HG03469 (cell line): ENCODE results near the gene GON4L.
A peak's percentile ranks its signal among the peaks of the same experiment; 100 is the strongest.
"Not testable (repeated sequence)": the region's sequence is repeated elsewhere in the genome, so short reads cannot be mapped to it uniquely, and the experiment has no call there.

Experiments used
- ATAC-seq: cut with Tn5 transposase; IDR thresholded peaks from one replicate; pipeline ENCODE4 v1.9.1; 2021; ENCODE audit warnings: mild to moderate bottlenecking, moderate library complexity, moderate number of reproducible peaks; ENCODE audit not compliant: unreplicated experiment

GON4L gene

DNA sequence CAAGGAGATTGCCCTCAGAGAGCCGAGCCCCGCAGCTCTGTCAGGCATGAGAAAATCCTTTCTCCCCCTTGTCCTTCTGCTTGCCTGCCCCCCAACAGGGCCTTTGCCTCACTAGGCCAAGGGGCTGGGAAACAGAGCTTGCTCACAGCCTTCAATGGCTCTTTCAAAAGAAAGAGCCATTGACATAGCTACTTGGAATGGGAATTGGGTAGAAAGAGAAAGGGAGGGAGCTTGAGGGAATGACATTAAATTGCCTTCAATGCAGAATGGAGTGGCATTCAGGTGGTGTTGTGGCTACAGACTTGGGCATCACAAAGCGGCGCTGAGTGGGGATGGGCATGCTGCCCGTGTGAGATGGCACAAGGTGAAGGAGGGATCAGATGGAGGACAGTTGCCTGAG, 15.5 kb upstream of the GON4L start:
- ATAC-seq, result no peak

DNA sequence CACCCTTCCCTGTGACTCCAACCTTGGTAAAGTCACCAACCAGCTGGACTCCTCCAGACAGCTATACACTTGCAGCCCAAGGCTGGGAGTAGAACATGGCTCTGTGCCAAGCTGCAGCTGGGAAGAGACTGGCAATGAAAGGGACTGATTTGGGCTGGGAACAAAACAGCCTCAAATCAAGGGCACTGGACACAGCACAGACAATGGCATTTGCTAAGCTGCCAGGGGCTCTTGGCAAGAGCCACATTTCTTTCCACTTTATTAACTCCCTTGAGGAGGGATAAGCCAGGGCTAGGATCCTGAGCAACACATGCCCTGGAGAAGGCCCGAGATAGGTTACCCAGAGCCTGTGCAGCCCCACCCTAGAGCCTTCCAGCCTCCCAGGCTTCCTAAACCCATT, 14.4 kb upstream of the GON4L start:
- no peak for ATAC-seq

DNA sequence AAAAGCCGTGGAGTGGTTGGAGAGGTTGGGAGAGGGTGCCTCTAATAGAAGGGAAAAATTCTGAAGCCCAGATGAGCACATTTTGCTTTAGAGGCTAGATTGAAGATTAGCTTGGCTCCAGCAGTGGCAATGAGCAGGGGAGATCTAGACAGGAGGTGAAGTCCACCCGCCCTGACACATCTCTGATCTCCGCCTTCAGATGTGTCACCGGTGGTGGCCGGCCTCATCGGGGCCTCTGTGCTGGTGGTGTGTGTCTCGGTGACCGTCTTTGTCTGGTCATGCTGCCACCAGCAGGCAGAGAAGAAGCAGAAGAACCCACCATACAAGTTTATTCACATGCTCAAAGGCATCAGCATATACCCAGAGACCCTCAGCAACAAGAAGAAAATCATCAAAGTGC, 10.8 kb upstream of the GON4L start:
- ATAC-seq, result no peak

DNA sequence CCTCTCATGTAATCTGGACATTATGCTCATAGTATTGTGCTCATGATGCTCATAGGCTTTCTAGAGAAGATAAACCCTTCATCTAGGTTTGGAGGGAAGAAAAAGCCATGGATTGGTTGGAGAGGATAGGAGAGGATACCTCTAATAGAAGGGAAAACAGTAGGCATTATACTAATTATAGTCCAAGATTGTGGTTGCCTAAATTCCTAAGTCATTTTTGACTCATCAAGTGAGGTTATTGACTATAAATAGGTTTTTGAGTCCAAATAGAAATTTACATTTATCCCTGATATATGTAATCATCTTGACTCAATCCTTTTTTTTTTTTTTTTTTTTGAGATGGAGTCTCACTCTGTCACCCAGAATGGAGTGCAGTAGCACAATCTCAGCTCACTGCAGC, 7.4 kb upstream of the GON4L start:
- ATAC-seq, result no peak

DNA sequence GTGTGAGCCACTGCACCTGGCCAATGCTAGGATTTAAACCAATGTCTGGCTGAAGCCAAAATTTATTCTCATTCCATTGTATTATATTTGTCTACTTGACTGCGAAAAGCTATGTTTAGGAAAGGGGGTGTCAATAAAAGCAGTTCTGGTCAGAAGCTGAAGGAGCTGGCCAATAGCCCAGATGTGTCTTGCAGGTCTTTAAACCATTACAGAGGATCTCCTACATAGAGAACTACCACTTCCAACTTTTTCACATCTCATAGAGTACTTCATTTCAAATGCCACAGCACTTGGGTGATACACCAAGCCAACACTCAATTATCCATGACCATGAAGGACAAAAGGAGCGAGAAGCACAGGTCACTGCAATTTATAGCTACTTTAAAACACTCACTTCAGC, 4.9 kb upstream of the GON4L start:
- ATAC-seq, result no peak

DNA sequence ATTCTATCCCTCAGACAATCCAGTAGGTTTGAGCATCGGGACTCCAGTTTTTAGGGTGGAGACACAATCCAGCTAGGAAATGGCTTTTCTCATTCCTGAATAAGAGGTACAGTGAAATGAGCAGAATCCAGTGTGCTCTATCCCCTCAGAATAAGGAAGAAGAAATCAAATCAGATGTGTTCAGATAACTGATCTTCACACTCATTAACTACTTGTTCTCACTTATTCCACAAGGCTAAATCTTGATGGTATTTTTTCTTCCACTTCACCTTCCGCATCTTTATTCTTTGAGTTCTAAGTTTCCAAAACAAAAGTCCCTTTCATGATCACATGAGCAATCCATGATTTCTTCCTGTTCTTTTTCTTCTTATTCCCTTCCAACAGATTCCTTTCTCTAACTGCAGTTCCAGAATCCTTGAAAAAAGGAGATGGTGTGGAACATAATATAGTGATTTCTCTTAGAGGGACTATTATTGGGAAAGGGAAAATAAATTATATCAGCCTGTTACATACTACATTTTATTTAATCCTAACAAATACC, 4.0 kb upstream of the GON4L start:
- ATAC-seq, result no peak

DNA sequence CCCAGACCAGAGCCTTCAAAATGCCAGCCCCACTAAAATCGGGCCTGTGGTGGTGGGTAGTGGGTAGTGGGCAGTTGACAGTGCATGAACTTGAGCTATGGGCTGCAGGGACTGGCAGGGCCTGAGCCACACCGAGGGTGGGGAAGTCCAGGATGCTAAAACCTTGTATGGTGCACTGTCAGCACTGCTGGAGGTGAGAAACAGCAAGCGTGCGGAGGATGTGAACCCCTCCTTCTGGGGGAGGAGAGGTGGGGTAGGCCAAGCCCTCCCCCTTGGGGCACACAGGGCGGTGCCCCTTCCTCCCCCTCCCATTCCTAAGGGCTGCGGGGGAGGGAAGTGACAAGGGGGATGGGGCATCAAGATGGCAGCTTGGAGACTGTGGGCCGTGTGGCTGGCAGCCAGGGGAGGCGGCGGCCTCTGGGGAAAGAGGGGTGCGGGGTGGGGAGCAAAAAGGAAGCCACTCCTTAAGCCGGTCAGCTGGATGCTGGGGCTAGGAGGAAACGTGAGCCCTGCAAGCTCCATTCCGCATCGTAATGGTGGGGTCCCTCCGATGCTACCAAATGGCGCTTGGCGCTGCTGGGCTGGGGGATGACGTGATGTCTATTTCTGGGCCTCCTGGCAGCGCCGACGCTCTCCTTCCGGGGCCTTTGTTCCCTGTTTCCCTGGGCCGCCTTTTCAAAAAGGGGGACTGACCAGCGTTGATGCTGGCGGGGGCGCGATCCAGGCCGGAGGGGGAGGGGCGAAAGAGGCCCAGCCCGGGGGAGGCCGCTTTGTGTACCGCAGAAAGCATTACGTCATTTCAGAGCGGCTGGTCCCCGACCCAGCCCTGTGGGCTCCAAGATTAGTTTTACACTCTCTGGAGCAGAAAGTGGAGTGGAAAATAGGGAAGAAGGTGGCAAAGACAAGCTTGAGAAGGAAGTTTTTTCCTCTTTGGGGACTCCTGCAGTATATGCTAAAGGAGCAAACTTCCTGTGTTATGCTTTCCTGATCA, 3.2 kb upstream of the GON4L start:
- ATAC-seq, result no peak

DNA sequence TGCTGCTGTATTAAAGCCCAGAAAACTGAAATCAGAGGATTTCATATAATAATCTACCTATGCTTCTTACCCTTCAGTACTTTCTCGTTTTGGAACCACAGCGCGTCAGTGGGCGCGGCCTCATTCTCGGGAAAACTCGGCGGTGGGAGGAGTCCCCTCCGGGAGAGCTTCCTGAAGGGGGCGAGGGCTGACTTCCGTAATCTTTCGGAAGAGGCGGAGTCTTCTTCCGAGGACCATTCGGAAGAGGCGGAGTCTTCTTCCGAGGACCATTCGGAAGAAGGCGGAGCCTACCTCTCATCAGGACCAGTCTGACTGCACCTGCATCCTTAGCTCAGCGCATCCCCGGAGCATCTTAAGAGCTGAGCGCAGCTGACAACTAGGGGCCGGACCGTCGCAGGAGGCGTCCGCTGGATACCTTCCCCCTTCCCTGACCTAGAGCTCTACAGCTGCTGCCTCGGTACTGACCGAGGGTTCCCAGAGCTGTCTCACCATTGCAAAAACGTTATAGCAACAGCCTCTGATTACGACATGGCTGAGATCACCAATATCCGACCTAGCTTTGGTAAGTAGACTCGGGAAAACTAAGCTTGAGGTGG, 2.3 kb upstream of the GON4L start, which contains the start of gene SYT11:
TSS of gene SYT11 (plus strand) at position 334 of the 596 bp plus-strand sequence. CDS start at position 529, 195 bp downstream.
- ATAC-seq, result peak; percentile 48

DNA sequence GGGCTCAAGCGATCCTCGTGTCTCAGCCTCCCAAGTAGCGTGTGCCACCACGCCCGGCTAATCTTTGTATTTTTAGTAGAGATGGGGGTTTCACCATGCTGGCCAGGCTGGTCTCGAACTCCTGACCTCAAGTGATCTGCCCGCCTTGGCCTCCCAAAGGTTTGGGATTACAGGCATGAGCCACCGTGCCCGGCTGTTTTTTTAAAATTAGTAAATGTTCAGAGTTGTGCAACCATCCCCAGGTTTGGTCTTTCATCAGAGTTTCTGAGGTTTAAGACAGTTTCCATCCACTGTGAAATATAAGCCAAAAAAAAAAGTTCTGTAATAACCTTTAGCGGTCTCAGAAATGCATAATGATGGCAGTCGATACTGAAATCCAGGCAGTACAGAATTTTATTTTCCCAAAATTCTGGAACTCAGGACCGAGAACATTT, 1.8 kb upstream of the GON4L start:
- ATAC-seq, result no peak

DNA sequence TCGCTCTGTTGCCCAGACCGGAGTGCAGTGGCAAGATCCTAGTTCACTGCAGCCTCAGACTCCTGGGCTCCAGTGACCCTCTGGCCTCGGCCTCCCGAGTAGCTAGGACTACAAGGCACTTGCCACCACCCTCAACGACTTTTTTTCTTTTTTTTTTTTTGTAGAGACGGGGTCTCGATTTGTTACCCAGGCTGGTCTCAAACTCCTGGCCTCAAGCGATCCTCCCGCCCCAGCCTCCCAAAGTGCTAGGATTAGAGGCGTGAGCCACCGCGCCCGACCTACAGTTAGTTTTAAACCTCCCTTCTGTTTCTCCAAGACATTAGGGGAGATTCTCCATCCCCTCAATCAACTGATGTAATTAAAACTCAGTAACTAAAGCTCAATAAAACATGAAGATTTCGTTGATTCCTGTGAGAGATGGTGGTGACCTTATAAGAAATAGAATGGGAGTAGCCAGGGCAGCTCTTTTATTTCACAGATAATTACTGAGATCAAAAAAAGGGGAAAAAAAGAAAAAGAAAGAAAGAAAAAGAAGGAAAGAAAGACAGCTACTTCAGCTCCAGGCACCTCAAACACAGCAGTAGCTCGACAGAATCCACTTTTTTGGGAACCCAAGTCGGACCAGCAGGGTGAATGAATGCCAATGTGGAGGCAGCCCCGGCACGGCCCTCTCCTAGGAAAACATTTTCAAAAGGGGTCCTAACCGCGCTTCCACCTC, 598 bp downstream of the GON4L start:
- no peak for ATAC-seq

DNA sequence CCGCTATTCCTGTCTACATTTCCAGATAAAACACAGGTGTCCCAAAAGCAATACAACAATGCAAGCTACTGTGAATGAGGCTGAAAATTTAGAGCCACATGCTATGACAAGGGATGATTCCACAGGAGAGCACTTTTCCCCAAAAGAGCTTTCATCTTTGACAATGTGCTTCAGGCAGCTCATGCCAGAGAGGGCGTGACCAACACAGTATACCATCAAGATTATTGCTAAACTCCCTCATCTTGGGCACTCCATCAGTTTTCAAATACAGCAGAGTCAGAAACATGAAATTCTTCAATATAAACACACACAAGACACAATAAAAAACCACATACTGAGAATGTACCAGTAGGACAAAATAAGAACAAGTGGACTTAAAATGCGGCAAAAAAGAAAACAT, 6.7 kb downstream of the GON4L start:
- no peak for ATAC-seq

DNA sequence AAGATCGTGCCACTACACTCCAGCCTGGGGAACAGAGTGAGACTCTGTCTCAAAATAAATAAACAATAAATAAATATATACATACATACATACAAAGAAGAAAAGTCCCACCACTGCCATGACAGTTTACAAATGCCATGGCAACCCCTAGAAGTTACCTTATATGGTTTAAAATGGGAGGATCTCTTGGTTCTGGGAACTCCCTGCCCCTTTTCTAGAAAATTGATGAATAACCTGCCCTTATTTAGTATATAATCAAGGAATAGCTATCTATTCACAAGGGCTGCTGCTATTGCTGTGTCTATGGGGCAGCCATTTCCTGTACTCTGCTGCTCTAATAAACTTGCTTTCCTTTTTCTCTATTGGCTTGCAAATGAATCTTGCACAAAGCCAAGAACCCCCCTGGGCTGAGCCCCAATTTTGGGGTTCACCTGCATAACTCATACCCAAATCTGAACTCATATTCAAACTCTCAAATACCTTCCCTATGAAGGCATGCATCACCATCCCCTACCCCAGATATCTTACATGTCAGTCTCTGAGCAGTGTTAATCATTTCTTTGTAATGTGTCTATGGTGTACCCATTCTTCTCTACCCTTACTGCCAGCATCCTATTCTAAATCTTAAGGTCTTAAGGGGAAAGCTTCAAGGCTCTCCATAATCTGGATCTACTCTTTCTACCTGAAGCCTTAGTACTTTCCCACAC, 9.0 kb downstream of the GON4L start:
- ATAC-seq, result no peak

DNA sequence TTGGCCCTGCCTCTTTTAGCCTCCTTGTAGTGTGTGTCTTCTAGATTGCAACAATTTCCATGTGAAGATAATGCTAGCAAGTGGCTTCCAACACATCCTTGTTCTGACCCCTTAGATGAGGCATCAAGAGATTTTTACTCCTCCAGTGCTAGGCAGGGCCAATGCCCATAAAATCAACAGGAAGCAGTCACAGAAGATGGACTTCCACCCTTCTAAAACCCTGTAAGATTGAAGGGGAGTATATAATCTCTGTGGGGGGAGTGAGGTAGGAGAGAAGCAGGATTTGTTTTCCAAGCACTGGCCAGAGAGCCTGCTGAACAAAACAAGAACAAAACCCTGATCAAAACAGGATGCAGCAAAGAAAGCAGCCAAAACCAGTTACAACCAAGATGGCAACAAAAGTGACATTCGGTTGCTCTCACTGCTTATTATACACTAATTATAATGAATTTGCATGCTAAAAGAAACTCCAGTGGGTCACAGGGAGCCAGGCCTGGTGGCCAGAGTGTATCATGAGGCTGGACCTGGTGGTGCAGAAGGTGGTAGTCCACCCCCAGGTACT, 12.1 kb downstream of the GON4L start:
- ATAC-seq, result no peak

DNA sequence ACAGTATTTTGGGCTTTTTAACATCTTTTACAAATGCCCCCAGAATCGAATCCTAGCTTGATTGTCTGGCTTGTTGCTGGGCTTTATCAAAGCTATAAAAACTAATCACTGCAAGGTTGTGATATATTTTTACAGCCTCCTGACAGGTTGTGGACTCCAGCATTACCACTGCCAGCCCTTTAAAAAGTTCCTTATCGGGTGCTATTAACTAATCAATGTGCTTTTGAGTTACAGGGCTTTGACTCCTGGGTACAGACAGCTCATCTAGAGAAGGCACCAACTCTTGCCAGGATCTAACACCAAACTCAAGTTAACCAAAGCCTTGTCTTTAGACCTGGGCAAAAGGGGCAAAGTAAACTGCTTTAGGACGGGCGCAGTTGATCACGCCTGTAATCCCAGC, 16.6 kb downstream of the GON4L start:
- ATAC-seq, result no peak

DNA sequence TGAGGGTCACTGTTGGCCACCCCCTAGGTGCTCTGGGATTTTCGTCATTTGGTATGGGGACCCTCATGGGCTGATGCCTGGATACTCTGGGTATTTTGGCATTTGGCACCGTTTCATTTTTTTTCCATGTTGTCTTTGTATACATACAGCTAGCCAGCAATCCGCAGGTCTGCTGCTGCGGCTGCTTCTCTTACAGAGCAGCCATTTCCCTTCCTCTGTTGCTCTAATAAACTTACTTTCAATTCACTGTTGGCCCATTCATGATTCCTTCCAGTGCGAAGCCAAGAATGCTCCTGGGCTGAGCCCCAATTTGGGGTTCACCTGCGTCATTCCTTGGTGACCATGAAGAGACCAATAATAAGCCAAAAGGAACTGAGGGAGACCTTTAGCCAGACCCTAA, 21.5 kb downstream of the GON4L start:
- no peak for ATAC-seq

DNA sequence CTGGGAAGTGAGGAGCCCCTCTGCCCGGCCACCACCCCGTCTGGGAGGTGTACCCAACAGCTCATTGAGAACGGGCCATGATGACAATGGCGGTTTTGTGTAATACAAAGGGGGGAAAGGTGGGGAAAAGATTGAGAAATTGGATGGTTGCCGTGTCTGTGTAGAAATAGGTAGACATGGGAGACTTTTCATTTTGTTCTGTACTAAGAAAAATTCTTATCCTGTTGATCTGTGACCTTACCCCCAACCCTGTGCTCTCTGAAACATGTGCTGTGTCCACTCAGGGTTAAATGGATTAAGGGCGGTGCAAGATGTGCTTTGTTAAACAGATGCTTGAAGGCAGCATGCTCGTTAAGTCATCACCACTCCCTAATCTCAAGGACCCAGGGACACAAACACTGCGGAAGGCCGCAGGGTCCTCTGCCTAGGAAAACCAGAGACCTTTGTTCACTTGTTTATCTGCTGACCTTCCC, 22.1 kb downstream of the GON4L start:
- ATAC-seq, result not testable (repeated sequence)

DNA sequence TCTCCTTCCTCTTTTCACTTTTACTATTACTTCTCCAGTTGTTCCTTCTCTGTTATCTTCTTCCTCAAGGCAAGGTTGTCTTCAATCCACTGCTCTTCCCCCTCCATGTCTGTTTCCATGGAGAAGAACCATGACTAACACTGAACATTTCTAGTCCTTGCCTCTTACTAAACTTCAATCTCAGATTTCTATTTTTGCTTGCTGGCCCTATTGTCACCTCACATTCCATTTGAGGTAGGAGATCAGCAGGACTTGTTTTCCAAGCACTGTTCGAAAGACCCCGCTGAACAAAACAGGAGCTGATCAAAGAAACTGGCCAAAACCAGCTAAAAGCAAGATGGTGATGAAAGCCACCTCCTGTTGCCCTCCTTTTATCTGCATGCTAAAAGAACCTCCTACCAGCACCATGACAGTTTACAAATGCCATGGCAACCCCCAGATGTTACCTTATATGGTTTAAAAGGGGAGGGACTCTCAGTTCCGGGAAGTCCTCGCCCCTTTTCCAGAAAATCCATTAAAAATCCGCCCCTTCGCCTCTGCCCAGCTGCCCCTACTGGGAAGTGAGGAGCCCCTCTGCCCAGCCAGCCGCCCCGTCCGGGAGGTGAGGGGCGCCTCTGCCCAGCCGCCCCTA, 22.6 kb downstream of the GON4L start:
- no peak for ATAC-seq

DNA sequence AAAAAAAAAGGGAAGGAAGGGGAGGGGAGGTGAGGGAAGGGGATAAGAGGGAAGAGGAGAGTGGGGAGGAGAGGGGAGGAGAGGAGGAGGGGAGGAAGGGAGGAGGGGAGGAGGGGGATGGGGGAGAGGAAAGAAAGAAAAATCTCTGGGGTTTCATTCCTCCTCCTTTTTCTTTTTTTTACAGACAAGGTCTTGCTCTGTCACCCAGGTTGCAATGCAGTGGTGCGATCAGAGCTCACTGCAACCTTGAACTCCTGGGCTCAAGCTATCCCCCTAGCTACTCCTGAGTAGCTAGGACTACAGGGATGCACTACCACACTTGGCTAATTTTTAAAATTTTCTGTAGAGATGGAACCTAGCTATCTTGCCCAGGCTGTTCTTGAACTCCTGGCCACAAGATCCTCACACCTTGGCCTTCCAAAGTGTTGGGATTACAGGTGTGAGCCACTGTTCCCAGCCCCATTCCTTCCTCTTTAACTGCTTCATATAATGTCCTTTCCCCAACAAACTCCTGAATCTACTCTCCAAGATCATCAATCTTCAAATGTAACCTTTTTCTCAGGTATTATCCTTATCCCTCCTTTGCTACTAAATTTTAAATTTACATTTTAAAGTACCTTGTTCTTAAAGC, 23.2 kb downstream of the GON4L start:
- no peak for ATAC-seq

DNA sequence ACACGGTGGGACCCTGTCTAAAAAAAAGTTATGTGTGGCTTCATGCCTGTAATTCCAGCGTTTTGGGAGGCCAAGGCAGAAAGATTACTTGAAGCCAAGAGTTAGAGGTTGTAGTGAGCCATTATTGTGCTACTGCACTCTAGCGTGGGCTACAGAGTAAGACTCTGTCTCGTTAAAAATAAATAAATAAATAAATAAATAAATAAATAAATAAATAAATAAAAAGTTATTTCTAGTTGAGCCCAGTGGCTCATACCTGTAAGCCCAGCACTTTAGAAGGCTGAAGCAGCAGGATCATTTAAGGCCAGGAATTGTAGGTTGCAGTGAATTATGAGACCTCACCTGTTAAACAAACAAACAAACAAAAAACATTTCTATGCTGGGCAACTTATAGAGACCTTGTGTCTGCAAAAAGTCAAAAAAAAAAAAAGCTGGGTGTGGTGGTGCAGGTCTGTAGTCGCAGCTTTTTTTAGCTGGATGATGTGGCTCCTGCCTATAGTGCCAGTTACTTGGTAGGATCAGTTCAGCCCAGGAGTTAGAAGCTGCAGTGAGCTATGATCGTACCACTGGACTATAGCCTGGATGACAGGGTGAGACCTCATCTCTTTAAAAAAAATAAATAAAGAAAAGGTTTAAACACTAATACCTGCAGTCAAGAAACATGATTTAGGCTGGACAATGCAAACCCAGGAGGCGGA, 25.6 kb downstream of the GON4L start:
- ATAC-seq, result no peak
